Sigmoid colon (tissue), 4 donors: ENCODE results near the gene RYR3.

ENCODE experiments used
- CTCF ChIP-seq, 4 experiments: fragments of 450-650 bp in 3 of 4; fragments of 200-600 bp in 1 of 4; IDR thresholded peaks; one replicate each; pipeline ENCODE4 v1.5.1; 2016 to 2019; ENCODE audit warnings: antibody characterized with exemption in 4 of 4, mild to moderate bottlenecking in 3 of 4, moderate library complexity in 2 of 4
- EP300 ChIP-seq, 4 donors: sonication (generic); formaldehyde crosslinking; IDR thresholded peaks; one replicate each; pipeline ENCODE4 v1.6.1; 2017; ENCODE audit warnings: antibody characterized with exemption in 4 of 4
- POLR2A ChIP-seq, 2 donors: fragments of 450-650 bp; IDR thresholded peaks; one replicate each; pipeline ENCODE4 v1.6.1; 2016; ENCODE audit warnings: antibody characterized with exemption in 2 of 2, mild to moderate bottlenecking in 2 of 2, moderate library complexity in 2 of 2
- POLR2AphosphoS5 ChIP-seq, 4 donors: sonication (generic); formaldehyde crosslinking; IDR thresholded peaks; one replicate each; pipeline ENCODE4 v1.6.1; 2017; ENCODE audit warnings: antibody characterized with exemption in 4 of 4

GRCh38 chr15:33539825-33540573, 229.2 kb downstream of the RYR3 start:
- TF ChIP-seq CTCF (IDR thresholded peaks at IDR 0.05) (no peak), POLR2A (IDR thresholded peaks at IDR 0.05) (no peak), EP300 (IDR thresholded peaks at IDR 0.05) (no peak), POLR2AphosphoS5 (IDR thresholded peaks at IDR 0.05) (no peak)
